Right ventricle myocardium superior (tissue), 1 donor: Measurements from ENCODE around the gene CTBP1. TPM values are rescaled to one million over a fixed set of nuclear protein-coding genes. Genes with fewer than 3 reads are reported as not detected.

Source experiments
- ATAC-seq: fragments of 200-7000 bp; cut with Tn5 transposase; one replicate; pipeline ENCODE4 v1.9.1; 2020; ENCODE audit warnings: mild to moderate bottlenecking; ENCODE audit not compliant: poor library complexity
- DNase-seq: peaks from one replicate; pipeline ENCODE4 v3.0.0-alpha.2; 2020
- intact Hi-C: fragments of 100-400 bp; cut with DNase I; formaldehyde crosslinking; loops from one replicate; pipeline ENCODE4 v1.11.2; 2022
- total RNA-seq: library from RNA; stranded (reverse); fragmentation: NEBNext Ultra II Directional; extraction: Animal tissue kit (Norgen Biotek cat#: 25700); gene quantifications from one replicate; pipeline ENCODE4 v1.2.1, GENCODE V29; 2021
- donor health status: DM: no; HTN: yes; CAD: no; lungs with severe emphysema.

The CTBP1 gene
- total RNA-seq, 1 donor from 2014 or later: 133 TPM

DNA sequence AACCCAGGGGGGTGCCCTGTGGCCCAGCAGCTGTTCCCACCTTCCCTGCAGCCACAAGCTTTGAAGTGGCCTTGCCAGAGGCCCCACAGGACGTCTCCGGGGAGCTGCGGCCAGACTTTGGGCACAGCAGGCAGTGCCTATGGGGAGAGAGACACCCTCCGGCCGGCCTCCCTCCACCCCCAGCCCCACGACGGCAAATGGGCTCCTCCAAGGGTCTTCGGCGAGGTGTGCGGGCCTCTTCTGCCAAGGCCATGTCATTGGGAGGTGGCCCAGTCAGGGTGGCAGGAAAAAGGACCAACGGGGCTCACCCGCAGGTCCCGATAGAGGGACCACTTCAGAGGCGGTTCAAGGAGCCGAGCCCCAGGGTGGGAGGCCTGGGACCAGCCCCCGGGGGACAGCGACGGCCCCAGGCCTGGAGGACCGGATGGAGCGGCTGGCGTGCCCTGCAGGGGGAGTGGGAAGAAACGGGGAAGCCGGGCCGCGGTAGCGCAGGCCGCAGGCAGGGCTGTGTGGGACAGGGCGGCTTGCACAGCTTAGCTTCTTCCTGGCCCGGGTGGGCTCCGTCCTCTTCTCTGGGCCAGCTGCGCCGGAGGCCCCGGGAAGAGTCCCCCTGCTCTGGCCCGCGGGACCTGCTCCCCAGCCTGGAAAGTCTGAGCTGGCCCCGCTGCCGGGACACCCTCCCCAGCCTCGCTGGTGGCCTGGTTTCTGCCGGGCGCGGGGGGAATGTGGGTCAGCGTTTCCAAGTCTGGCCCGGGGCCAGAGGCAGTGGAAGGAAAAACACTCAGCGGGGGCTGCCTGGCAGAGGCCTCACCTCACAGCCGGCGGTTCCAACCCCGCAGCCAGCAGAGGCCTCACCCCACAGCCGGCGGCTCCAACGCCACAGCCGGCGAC is 54.7 kb downstream of the CTBP1 start:
- peak; percentile 57 for ATAC-seq
- intact Hi-C loops: no loop called here
- peak; percentile 87 for DNase-seq

DNA sequence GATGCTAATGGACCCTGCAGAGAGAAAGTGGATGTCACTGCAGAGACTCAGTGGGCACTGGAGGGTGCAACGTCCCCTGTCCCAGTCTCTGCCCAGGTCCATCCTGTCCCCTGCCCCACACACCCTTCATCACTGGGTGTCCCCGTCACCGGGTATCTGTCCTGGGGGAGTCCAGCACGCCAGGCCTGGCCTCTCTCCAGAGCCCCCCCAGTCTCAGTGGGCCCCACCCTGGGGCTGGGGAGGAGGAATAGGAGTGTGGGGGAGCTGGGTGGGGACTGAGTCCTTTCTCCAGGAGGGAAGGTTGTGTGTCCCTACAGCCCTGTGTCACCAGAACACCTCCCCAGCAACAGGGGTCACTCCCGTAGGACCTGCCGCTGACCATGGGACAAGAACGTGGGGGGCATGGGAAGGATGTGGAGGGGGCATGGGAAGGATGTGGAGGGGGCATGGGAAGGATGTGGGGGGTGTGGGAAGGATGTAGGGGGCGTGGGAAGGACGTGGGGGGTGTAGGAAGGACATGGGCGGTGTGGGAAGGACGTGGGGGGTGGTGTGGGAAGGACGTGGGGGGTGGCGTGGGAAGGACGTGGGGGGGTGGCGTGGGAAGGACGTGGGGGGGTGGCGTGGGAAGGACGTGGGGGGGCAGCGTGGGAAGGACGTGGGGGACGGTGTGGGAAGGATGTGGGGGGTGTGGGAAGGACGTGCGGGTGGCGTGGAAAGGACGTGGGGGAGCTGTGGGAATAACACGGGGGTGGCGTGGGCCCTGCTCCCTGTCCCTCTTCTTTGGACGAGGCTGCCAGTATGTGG is 55.5 kb downstream of the CTBP1 start:
- intact Hi-C loops: no loop called here
- DNase-seq (peak; percentile 35), ATAC-seq (no peak)

DNA sequence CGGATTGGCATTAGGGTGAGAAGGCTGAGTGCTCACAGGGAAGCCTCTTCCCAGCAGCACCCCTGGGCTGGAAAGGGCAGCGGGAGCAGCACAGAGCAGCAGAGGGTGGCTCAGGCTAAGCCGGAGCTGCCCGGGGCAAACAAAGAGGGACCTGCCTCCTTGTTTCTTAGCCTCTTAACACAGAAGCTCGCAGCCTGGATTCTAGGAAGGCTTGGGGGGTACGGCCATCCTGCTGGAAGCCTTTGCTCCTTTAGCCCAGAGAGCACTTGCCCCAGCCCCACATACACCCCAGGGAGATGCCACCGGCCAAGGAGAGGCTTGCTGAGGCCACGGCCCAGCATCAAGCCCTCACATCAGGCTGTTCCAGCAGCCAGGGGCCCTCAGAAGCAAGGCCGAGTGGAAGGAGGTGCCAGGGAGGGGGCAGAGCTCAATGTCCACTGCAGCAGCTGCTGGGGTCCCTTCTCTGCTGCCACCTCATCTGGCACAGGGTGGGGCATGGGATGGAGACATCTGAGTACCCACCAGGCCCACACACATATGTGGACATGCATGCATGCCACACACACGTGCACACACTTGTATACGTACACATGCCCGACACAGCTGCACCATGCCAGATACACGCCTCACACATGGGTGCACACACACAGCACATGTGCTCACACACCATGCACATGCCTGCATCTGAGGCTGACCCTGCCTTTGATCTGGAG is 56.3 kb downstream of the CTBP1 start:
- DNase-seq (peak; percentile 61), ATAC-seq (peak; percentile 70)
- intact Hi-C loops: no loop called here

DNA sequence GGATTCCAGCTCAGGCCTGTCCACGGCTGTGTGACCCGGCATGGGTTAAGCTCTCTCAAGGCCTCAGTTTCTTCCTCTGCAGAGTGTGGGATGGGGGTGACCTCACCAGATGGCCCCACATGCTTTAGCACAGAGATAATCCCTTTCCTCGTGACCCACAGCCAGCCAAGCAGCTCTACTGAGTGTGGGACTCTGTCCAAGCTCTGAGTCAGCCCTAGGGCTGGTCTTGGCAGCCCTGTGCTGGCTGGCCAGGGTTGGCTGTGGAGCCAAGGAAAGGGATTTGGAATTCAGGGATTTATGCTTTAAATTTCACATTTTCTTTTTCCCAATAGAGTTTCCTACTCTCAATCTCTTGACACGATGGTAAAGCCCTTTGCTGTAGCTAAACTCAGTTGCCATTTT is 56.8 kb downstream of the CTBP1 start:
- peak; percentile 86 for DNase-seq
- peak; percentile 95 for ATAC-seq
- intact Hi-C loops: no loop called here

DNA sequence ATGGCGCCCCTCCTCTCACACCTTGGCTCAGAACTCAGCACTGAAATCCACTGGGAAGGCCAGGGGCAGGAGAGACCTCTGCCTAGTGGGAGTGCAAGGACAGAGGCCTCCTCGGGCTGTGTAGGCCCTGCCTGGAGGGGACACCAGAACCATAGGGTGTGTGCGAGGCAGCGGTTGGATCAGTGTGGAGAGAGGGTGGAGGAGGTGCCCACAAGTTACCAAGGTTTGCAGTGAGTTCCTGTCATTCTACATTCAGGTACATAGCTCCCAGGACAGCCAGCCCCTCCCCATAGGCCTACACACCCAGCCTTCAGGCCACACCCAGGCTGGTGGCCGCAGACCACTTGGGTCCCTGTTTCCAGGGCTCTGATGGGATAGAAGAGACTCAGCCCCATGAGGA is 57.3 kb downstream of the CTBP1 start:
- DNase-seq (no peak), ATAC-seq (no peak)
- intact Hi-C loops: no loop called here

DNA sequence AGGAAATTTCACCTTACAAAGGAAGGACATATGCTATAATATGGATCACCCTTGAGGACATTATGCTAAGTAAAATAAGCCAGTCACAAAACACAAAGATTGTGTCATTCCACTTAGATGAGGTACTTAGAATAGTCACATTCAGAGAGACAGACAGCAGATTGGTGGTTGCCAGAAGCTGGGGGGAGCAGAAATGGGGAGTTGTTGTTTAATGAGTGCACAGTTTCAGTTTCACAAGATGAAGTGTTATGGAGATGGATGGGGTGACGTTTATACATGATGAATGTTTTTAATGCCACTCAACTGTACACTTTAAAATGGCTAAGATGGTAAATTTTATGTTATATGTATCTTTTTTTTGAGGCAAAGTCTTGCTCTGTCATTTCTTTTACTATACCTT is 61.7 kb downstream of the CTBP1 start:
- intact Hi-C loops: no loop called here
- ATAC-seq (peak; percentile 22), DNase-seq (peak; percentile 31)

DNA sequence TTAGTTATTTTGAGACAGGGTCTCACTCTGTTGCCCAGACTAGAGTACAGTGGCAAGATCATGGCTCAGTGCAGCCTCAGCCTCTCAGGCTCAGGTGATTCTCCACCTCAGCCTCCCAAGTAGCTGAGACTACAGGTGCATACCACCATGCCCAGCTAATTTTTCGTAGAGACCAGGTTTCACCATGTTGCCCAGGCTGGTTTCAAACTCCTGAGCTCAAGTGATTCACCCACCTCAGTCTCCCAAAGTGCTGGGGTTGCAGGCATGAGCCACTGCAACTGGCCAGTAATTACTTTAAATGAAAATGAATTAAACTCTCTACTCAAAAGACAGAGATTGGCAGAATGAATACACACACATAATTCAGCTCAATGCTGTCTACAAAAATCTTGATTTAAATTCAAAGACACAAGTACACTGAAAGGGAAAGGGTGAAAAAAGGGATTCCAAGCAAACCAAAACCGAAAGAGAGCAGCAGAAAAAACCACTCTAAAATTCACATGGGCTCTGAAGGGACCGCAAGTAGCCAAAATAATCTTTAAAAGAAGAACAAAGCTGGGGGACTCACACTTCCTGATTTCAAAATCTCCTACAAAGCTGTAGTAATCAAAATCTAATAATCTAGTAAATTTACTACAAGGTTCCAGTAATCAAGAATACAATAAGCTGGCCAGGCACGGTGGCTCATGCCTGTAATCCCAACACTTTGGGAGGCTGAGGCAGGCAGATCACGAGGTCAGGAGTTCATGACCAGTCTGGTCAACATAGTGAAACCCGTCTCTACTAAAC is 64.8 kb downstream of the CTBP1 start:
- ATAC-seq (peak; percentile 29), DNase-seq (no peak)
- intact Hi-C loops: no loop called here

DNA sequence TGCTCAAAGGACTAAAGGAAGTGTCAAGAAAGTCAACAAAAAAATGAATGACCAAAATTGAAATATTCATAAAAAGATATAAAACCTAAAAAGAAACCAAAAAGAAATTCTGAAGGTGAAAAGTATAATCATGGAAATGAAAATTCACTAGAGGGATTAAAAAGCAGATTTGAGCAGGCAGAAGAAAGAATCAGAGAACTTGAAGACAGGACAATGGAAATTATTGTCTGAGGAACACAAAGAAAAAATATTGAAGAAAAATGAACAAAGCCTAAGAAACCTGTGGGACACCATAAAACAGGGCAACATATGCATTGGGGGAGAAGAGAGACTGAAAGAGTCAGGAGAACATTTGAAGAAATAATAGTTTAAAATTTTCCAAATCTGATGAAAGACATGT is 66.6 kb downstream of the CTBP1 start:
- ATAC-seq (no peak), DNase-seq (no peak)
- intact Hi-C loops: no loop called here

DNA sequence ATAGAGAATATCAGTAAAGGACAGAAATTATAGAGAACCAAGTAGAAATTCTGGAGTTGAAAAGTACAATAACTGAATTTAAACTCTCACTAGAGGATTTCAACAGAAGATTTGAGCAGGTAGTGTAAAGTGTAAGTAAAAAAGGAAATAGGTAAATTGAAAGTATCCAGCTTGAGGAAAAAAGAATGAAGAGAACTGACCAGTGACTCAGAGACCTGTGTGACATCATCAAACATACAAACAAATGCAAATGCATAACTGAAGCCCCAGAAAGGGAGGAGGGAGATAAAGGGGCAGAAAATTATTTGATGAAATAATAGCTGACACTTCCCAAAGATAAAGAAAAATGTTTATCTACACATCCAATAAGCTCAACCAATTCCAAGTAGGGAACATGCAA is 68.3 kb downstream of the CTBP1 start:
- intact Hi-C loops: no loop called here
- no peak for ATAC-seq

DNA sequence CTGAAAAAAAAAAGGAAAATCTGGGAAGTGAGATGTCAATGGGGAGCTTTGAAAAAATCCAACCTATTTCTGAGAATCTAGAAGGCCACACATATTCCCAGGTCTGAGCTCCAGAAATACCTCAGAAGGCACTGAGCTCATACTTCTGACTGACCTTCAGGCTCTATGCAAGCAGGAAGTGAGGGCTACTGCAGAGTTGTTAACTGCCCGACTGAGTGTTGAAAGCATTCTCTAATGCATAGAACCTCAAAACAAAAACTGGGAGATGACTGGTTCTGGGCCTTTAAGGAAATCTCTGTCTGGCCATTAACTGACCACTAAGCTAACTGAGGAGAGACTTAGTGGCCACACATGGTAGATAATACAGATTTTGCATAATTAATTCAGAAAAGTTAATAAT is 69.0 kb downstream of the CTBP1 start:
- no peak for DNase-seq
- ATAC-seq: no peak
- intact Hi-C loops: no loop called here

More for the DNA sequence above, 68.3 kb downstream of the CTBP1 start:
- no peak for DNase-seq

DNA sequence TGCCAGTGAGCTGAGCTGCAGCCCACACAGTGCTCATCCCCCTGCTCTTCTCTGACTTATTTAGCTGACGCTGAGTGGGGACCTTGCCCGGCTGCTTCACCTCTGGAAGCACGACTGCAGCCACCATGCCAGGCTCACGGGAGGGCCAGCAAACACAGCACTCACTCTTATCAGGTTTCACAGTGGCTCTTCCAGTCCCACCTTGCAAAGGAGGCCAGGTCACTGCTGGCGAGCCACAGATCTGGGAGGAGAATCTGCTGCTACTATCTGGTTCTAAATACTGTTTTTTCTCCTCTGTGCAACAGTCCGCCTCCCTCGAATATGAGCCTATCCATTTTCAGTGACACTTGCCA is 69.9 kb downstream of the CTBP1 start:
- DNase-seq: no peak
- ATAC-seq: no peak

DNA sequence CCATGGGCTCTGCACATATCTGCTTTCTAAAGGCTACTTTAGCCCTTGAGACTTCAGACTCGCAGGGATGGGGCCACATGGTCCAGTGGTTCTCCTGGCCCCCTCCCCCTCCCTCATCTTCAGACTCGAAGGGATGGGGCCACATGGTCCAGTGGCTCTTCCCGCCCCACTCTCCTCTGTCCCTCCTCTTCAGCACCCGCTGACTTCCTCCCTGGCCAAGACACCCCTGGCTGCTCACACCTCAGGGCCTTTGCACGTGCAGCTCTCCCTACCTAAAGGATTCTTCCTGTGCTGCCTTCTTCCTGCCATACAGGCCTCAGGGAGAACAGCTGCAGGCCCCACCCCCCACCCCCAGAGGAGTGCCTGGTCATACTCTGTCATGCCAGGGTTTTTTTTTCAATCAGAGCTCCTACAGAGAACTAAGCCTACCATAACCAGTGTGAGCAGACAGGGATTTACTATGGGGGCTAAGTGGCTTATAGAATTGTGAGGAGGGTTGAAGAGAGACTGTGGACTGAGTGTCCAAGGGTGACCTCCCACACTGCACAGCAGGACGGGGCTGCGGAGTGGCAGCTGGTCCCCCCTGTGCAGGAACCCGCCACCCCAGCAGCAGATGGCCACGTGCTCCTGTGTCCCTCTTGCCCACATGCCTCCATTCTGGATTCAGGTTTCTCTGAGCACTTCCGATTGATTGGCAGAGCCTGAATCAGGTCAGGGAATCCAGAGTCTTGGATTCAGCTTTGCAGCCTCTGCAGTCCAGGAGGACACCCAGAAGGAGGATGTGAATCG is 70.4 kb downstream of the CTBP1 start:
- no peak for DNase-seq

More for the DNA sequence above, 69.9 kb downstream of the CTBP1 start:
- intact Hi-C loops: no loop called here

DNA sequence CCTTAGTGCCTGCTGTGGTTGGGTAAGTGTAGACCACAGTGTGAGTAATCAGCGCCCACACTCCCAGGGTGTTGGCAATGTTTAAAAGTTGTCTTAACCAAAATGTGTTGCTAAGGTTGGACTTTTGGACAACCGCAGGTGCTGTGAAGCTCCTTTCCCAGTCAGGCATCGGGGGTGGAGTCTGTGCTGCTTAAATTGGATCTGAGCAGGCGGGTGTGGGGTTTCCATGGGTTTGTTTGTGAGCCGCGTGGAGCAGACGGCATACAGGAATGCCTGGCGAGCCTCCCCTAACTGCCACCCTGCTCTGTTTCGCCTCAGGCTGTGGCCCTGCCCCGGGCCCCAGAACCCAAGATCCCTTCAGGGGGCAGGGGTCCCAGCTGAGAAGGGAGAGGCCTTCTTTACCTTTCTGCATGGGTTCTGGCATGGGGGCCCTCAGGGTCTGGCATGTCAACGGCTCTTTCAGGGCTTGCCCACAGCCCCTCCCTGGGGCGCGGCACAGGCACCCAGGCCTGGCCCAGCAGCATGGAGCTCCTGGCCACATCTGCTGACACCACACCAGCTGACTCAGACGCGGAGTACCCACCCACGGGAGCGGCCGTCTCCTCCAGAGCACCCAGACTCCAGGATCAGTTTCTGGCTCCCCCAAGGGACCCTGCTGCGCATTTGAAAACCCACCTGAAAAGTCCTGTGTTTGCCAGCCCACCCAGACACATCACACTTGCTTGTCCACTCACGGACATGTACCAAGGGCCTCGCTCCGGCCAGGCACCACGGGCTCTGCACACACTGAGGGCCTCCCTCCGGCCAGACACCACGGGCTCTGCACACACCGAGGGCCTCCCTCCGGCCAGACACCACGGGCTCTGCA is 71.4 kb downstream of the CTBP1 start:
- DNase-seq (peak; percentile 55), ATAC-seq (peak; percentile 81)
- intact Hi-C loops: no loop called here

More for the DNA sequence above, 70.4 kb downstream of the CTBP1 start:
- intact Hi-C loops: no loop called here
- ATAC-seq: no peak

DNA sequence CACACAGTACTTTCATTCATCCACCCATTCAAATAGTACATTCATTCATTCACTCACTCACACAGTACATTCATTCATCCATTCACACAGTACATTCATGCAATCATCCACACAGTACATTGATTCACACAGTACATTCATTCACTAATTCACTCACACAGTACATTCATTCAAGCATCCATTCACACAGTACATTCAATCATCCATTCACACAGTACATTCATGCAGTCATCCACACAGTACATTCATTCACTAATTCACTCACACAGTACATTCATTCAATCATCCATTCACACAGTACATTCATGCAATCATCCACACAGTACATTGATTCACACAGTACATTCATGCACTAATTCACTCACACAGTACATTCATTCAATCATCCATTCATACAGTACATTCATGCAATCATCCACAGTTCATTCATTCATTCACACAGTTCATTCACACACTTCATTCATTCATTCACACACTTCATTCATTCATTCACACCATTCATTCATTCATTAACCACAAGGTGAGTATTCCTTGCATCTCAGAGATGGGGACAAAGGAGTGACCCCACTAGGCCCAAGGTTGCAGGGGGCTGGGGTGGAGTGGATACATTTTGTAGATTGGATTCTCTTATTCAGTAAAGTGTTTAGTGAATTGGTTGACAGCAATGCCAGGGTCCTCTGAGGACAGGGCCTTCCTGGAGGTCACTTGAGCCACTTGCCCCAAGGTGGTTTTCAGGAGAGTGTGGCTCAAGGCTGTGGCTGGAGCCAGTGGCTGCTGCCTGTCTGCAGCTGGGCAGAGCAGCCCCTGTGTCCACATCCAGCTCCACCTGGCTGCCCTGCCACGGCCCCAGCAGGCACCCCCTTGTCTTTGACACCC is 72.3 kb downstream of the CTBP1 start:
- intact Hi-C loops: no loop called here
- no peak for DNase-seq
- ATAC-seq: no peak

DNA sequence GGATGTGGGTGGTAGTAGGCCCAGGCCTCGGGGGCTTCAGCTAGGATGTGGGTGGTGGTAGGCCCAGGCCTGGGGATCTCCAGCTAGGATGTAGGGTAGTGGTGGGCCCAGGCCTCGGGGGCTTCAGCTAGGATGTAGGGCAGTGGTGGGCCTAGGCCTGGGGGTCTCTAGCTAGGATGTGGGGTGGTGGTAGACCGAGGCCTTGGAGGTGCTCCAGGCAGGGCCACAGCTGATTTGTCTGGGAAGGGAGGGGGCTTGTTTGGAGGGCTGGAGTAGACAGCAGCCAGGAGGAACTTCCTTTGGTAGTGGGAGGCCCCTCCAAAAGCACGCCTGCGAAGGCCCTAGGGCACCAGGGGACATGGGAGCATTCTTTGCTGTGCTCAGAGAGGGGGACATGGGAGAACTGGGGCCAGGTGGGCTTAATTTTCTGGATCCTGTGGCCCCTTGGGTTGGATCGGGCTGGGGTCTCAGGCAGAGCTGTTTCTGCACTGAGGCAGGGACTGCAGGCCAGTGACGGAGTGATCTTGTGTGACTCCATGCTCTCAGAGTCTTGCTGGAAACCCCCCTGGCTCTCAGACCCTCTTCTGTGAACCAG is 73.2 kb downstream of the CTBP1 start:
- DNase-seq (no peak), ATAC-seq (no peak)
- intact Hi-C loops: no loop called here
